ENCODE measurements around the gene MYCBP.
"Not testable (repeated sequence)": the region's sequence is repeated elsewhere in the genome, so short reads cannot be mapped to it uniquely, and the experiment has no call there.

The MYCBP gene

GRCh38 chr1:38915352-38915948, 42.3 kb upstream of the MYCBP start:
- H3K27ac Mint-ChIP-seq, result no peak overlapping the region
- no peaks in the 10 kb centered on the region for H3K9me3 Mint-ChIP-seq
- H3K4me3 Mint-ChIP-seq, result no peak overlapping the region
- H3K27me3 Mint-ChIP-seq (ENCODE audit: low read depth), result no peaks in the 10 kb centered on the region
- H3K4me1 Mint-ChIP-seq, result no peaks in the 10 kb centered on the region
- peaks cover 6% of the 10 kb centered on the region for H3K36me3 Mint-ChIP-seq (ENCODE audit: low read depth)
- no peak for TF ChIP-seq CTCF (IDR thresholded peaks at IDR 0.05; ENCODE audit: unreplicated experiment in 3 of 3)

- H3K9me3 Mint-ChIP-seq, result not testable (repeated sequence)
Measured at GRCh38 chr1:38914908-38915307, 41.8 kb upstream of the MYCBP start.

GRCh38 chr1:38908821-38909220, 35.7 kb upstream of the MYCBP start:
- TF ChIP-seq CTCF (IDR thresholded peaks at IDR 0.05; ENCODE audit: unreplicated experiment in 3 of 3), result no peak
- Mint-ChIP-seq H3K4me3 (no peak overlapping the region), H3K4me1 (no peaks in the 10 kb centered on the region), H3K36me3 (ENCODE audit: low read depth) (peaks cover 4% of the 10 kb centered on the region), H3K9me3 (peaks cover 4% of the 10 kb centered on the region), H3K27me3 (ENCODE audit: low read depth) (no peaks in the 10 kb centered on the region), H3K27ac (no peak overlapping the region)

More at GRCh38 chr1:38914908-38915307, 41.8 kb upstream of the MYCBP start:
- H3K4me1 Mint-ChIP-seq; H3K27ac Mint-ChIP-seq; H3K4me3 Mint-ChIP-seq; H3K27me3 Mint-ChIP-seq (ENCODE audit: low read depth); H3K36me3 Mint-ChIP-seq (ENCODE audit: low read depth): not testable (repeated sequence)

GRCh38 chr1:38905985-38906384, 32.8 kb upstream of the MYCBP start:
- H3K27me3 Mint-ChIP-seq (ENCODE audit: low read depth), result no peaks in the 10 kb centered on the region
- no peak overlapping the region for H3K27ac Mint-ChIP-seq
- peaks cover 4% of the 10 kb centered on the region for H3K9me3 Mint-ChIP-seq
- H3K4me3 Mint-ChIP-seq, result no peak overlapping the region
- H3K36me3 Mint-ChIP-seq (ENCODE audit: low read depth), result peaks cover 4% of the 10 kb centered on the region
- TF ChIP-seq CTCF (IDR thresholded peaks at IDR 0.05; ENCODE audit: unreplicated experiment in 3 of 3), result no peak
- H3K4me1 Mint-ChIP-seq, result no peaks in the 10 kb centered on the region

- H3K36me3 Mint-ChIP-seq (ENCODE audit: low read depth), result no peaks in the 10 kb centered on the region
- no peaks in the 10 kb centered on the region for H3K27me3 Mint-ChIP-seq (ENCODE audit: low read depth)
- no peaks in the 10 kb centered on the region for H3K4me1 Mint-ChIP-seq
- no peak for TF ChIP-seq CTCF (IDR thresholded peaks at IDR 0.05; ENCODE audit: unreplicated experiment in 3 of 3)
- H3K9me3 Mint-ChIP-seq, result no peaks in the 10 kb centered on the region
- H3K27ac Mint-ChIP-seq, result no peak overlapping the region
- H3K4me3 Mint-ChIP-seq, result no peak overlapping the region
Measured at GRCh38 chr1:38899560-38899959, 26.4 kb upstream of the MYCBP start.

GRCh38 chr1:38898653-38899230, 25.6 kb upstream of the MYCBP start:
- no peak overlapping the region for H3K4me3 Mint-ChIP-seq
- TF ChIP-seq CTCF (IDR thresholded peaks at IDR 0.05; ENCODE audit: unreplicated experiment in 3 of 3), result no peak
- no peaks in the 10 kb centered on the region for H3K36me3 Mint-ChIP-seq (ENCODE audit: low read depth)
- no peaks in the 10 kb centered on the region for H3K9me3 Mint-ChIP-seq
- no peaks in the 10 kb centered on the region for H3K4me1 Mint-ChIP-seq
- no peaks in the 10 kb centered on the region for H3K27me3 Mint-ChIP-seq (ENCODE audit: low read depth)
- no peak overlapping the region for H3K27ac Mint-ChIP-seq

Measured in nephron (organoid).